WTC11 (cell line): ENCODE data around the gene SLC22A12.

ENCODE experiments used
- ATF6 ChIP-seq: sonication (generic); formaldehyde crosslinking; IDR thresholded peaks from 2 replicates; pipeline ENCODE4 v1.8.1; 2023; ENCODE audit warnings: mild to moderate bottlenecking, missing genetic modification reagents
- FOXK1 ChIP-seq: sonication (generic); formaldehyde crosslinking; IDR thresholded peaks from 2 replicates; pipeline ENCODE4 v1.8.0; 2022; ENCODE audit warnings: mild to moderate bottlenecking, moderate library complexity, missing genetic modification reagents
- GABPB1 ChIP-seq: sonication (generic); formaldehyde crosslinking; IDR thresholded peaks from 2 replicates; pipeline ENCODE4 v1.8.1; 2023; ENCODE audit warnings: mild to moderate bottlenecking, missing genetic modification reagents
- KAT7 ChIP-seq: sonication (generic); formaldehyde crosslinking; IDR thresholded peaks from 2 replicates; pipeline ENCODE4 v1.8.1; 2023; ENCODE audit warnings: missing genetic modification reagents, mild to moderate bottlenecking, borderline replicate concordance
- MAX ChIP-seq: sonication (generic); formaldehyde crosslinking; IDR thresholded peaks from 2 replicates; pipeline ENCODE4 v1.8.0; 2022; ENCODE audit warnings: mild to moderate bottlenecking, missing genetic modification reagents
- RELA ChIP-seq: sonication (generic); formaldehyde crosslinking; IDR thresholded peaks from 2 replicates; pipeline ENCODE4 v1.8.1; 2022; ENCODE audit warnings: missing genetic modification reagents, mild to moderate bottlenecking, borderline replicate concordance
- SOX15 ChIP-seq: fragments of 250-450 bp; sonication (Bioruptor Pico); IDR thresholded peaks from 2 replicates; pipeline ENCODE4 v1.9.0; 2021; ENCODE audit warnings: mild to moderate bottlenecking
- ZBTB43 ChIP-seq: sonication (generic); formaldehyde crosslinking; IDR thresholded peaks from 2 replicates; pipeline ENCODE4 v1.8.1; 2023; ENCODE audit warnings: mild to moderate bottlenecking, missing genetic modification reagents
- ZNF512 ChIP-seq: sonication (generic); formaldehyde crosslinking; IDR thresholded peaks from 2 replicates; pipeline ENCODE4 v1.8.1; 2022; ENCODE audit warnings: missing genetic modification reagents, borderline replicate concordance
- TF ChIP-seq, protein P1 (sequence below): fragments of 200-600 bp; IDR thresholded peaks from 2 replicates; pipeline ENCODE4 v1.8.0; 2022; ENCODE audit warnings: antibody characterized with exemption
- TF ChIP-seq, protein P2 (sequence below): sonication (generic); formaldehyde crosslinking; IDR thresholded peaks from 2 replicates; pipeline ENCODE4 v1.8.0; 2022; ENCODE audit warnings: missing genetic modification reagents

GRCh38 chr11:64564947-64565889, 25.8 kb upstream of the SLC22A12 start:
- TF ChIP-seq, protein P1, sequence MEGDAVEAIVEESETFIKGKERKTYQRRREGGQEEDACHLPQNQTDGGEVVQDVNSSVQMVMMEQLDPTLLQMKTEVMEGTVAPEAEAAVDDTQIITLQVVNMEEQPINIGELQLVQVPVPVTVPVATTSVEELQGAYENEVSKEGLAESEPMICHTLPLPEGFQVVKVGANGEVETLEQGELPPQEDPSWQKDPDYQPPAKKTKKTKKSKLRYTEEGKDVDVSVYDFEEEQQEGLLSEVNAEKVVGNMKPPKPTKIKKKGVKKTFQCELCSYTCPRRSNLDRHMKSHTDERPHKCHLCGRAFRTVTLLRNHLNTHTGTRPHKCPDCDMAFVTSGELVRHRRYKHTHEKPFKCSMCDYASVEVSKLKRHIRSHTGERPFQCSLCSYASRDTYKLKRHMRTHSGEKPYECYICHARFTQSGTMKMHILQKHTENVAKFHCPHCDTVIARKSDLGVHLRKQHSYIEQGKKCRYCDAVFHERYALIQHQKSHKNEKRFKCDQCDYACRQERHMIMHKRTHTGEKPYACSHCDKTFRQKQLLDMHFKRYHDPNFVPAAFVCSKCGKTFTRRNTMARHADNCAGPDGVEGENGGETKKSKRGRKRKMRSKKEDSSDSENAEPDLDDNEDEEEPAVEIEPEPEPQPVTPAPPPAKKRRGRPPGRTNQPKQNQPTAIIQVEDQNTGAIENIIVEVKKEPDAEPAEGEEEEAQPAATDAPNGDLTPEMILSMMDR: no peak
- TF ChIP-seq GABPB1 (CRISPR knock-in tag): no peak
- TF ChIP-seq, protein P2, sequence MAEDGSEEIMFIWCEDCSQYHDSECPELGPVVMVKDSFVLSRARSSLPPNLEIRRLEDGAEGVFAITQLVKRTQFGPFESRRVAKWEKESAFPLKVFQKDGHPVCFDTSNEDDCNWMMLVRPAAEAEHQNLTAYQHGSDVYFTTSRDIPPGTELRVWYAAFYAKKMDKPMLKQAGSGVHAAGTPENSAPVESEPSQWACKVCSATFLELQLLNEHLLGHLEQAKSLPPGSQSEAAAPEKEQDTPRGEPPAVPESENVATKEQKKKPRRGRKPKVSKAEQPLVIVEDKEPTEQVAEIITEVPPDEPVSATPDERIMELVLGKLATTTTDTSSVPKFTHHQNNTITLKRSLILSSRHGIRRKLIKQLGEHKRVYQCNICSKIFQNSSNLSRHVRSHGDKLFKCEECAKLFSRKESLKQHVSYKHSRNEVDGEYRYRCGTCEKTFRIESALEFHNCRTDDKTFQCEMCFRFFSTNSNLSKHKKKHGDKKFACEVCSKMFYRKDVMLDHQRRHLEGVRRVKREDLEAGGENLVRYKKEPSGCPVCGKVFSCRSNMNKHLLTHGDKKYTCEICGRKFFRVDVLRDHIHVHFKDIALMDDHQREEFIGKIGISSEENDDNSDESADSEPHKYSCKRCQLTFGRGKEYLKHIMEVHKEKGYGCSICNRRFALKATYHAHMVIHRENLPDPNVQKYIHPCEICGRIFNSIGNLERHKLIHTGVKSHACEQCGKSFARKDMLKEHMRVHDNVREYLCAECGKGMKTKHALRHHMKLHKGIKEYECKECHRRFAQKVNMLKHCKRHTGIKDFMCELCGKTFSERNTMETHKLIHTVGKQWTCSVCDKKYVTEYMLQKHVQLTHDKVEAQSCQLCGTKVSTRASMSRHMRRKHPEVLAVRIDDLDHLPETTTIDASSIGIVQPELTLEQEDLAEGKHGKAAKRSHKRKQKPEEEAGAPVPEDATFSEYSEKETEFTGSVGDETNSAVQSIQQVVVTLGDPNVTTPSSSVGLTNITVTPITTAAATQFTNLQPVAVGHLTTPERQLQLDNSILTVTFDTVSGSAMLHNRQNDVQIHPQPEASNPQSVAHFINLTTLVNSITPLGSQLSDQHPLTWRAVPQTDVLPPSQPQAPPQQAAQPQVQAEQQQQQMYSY: no peak
- TF ChIP-seq ZBTB43: no peak
- TF ChIP-seq MAX (CRISPR knock-in tag): no peak
- no peak for TF ChIP-seq RELA (CRISPR knock-in tag)
- TF ChIP-seq FOXK1 (CRISPR knock-in tag): no peak
- TF ChIP-seq ZNF512 (CRISPR knock-in tag): no peak
- TF ChIP-seq SOX15 (CRISPR knock-in tag): no peak
- TF ChIP-seq KAT7: no peak
- no peak for TF ChIP-seq ATF6
